ENCODE measurements around the gene FASTKD3. TPM values are rescaled to one million over a fixed set of nuclear protein-coding genes. Genes with fewer than 3 reads are reported as not detected.

The FASTKD3 gene
- total RNA-seq, 2 donors from 2014 or later, result 13.6 to 16.2 TPM

- no peak overlapping the region for H3K27ac Mint-ChIP-seq
Observed at GRCh38 chr5:7851240-7851592, 17.6 kb downstream of the FASTKD3 start.

GRCh38 chr5:7850395-7851239, 18.2 kb downstream of the FASTKD3 start, which contains the start of gene CFAP90:
Gene CFAP90 (minus strand): TSS chr5:7851133. CDS start chr5:7851021, 112 bp downstream.
- H3K27ac Mint-ChIP-seq, result no peak within 1 kb of the TSS
- peaks cover 5 to 17% of the 10 kb centered on the region in 2 donors for H3K27me3 Mint-ChIP-seq
- ATAC-seq (peak; percentile 57 to 79), DNase-seq (ENCODE audit: low spot score) (no peak)
- H3K4me1 Mint-ChIP-seq (ENCODE audit: low read depth in 2 of 2), result peaks cover 6 to 13% of the 10 kb centered on the region in 2 donors
- no peaks in the 10 kb centered on the region for H3K36me3 Mint-ChIP-seq
- H3K4me3 Mint-ChIP-seq, result peak within 1 kb of the TSS; percentile 78
- no peaks in the 10 kb centered on the region for H3K9me3 Mint-ChIP-seq

More at GRCh38 chr5:7851240-7851592, 17.6 kb downstream of the FASTKD3 start:
- Mint-ChIP-seq H3K4me3 (peak overlapping the region; percentile 78), H3K36me3 (no peaks in the 10 kb centered on the region), H3K9me3 (no peaks in the 10 kb centered on the region), H3K4me1 (ENCODE audit: low read depth in 2 of 2) (peaks cover 6 to 13% of the 10 kb centered on the region in 2 donors), H3K27me3 (peaks cover 5 to 17% of the 10 kb centered on the region in 2 donors)
- ATAC-seq (no peak), DNase-seq (ENCODE audit: low spot score) (no peak)

GRCh38 chr5:7849681-7850394, 19.0 kb downstream of the FASTKD3 start:
- H3K9me3 Mint-ChIP-seq, result no peaks in the 10 kb centered on the region
- no peaks in the 10 kb centered on the region for H3K36me3 Mint-ChIP-seq
- H3K4me1 Mint-ChIP-seq (ENCODE audit: low read depth in 2 of 2), result peaks cover 6 to 13% of the 10 kb centered on the region in 2 donors
- no peak overlapping the region for H3K27ac Mint-ChIP-seq
- H3K27me3 Mint-ChIP-seq, result peaks cover 8 to 17% of the 10 kb centered on the region in 2 donors
- DNase-seq (ENCODE audit: low spot score) (no peak), ATAC-seq (peak in 1 of 2 donors; percentile 54)
- peak overlapping the region; percentile 38 for H3K4me3 Mint-ChIP-seq

- Mint-ChIP-seq H3K4me3 (no peak overlapping the region), H3K27ac (no peak overlapping the region), H3K9me3 (no peaks in the 10 kb centered on the region), H3K27me3 (peaks cover 18 to 31% of the 10 kb centered on the region in 2 donors), H3K4me1 (ENCODE audit: low read depth in 2 of 2) (peaks cover 6 to 13% of the 10 kb centered on the region in 2 donors), H3K36me3 (no peaks in the 10 kb centered on the region)
- ATAC-seq, result no peak
- DNase-seq (ENCODE audit: low spot score), result no peak
Observed at GRCh38 chr5:7848296-7848695, 20.5 kb downstream of the FASTKD3 start.

- DNase-seq (ENCODE audit: low spot score), result no peak
- Mint-ChIP-seq H3K4me1 (ENCODE audit: low read depth in 2 of 2) (peaks cover 0 to 3% of the 10 kb centered on the region in 2 donors), H3K27ac (no peak overlapping the region), H3K9me3 (peaks cover 3% of the 10 kb centered on the region), H3K4me3 (no peak overlapping the region), H3K27me3 (peaks cover 20 to 39% of the 10 kb centered on the region in 2 donors), H3K36me3 (no peaks in the 10 kb centered on the region)
- no peak for ATAC-seq
Observed at GRCh38 chr5:7846327-7846726, 22.5 kb downstream of the FASTKD3 start.

GRCh38 chr5:7845557-7845956, 23.3 kb downstream of the FASTKD3 start:
- ATAC-seq, result no peak
- H3K27me3 Mint-ChIP-seq, result peaks cover 25 to 46% of the 10 kb centered on the region in 2 donors

GRCh38 chr5:7844901-7845300, 23.9 kb downstream of the FASTKD3 start:
- no peak overlapping the region for H3K4me3 Mint-ChIP-seq
- no peak for ATAC-seq
- H3K27ac Mint-ChIP-seq, result no peak overlapping the region
- peaks cover 3% of the 10 kb centered on the region for H3K9me3 Mint-ChIP-seq
- H3K4me1 Mint-ChIP-seq (ENCODE audit: low read depth in 2 of 2), result no peaks in the 10 kb centered on the region
- no peak for DNase-seq (ENCODE audit: low spot score)
- H3K27me3 Mint-ChIP-seq, result peaks cover 31 to 53% of the 10 kb centered on the region in 2 donors
- H3K36me3 Mint-ChIP-seq, result peaks cover 5% of the 10 kb centered on the region

More at GRCh38 chr5:7845557-7845956, 23.3 kb downstream of the FASTKD3 start:
- DNase-seq (ENCODE audit: low spot score), result no peak
- Mint-ChIP-seq H3K27ac (no peak overlapping the region), H3K36me3 (peaks cover 4% of the 10 kb centered on the region), H3K4me1 (ENCODE audit: low read depth in 2 of 2) (no peaks in the 10 kb centered on the region), H3K9me3 (peaks cover 3% of the 10 kb centered on the region), H3K4me3 (no peak overlapping the region)

GRCh38 chr5:7842531-7842930, 26.3 kb downstream of the FASTKD3 start:
- H3K4me1 Mint-ChIP-seq (ENCODE audit: low read depth in 2 of 2), result no peaks in the 10 kb centered on the region
- ATAC-seq, result no peak
- H3K9me3 Mint-ChIP-seq, result peaks cover 3% of the 10 kb centered on the region
- H3K36me3 Mint-ChIP-seq, result peaks cover 5% of the 10 kb centered on the region
- no peak overlapping the region for H3K27ac Mint-ChIP-seq
- H3K27me3 Mint-ChIP-seq, result peaks cover 39 to 54% of the 10 kb centered on the region in 2 donors
- no peak for DNase-seq (ENCODE audit: low spot score)
- no peak overlapping the region for H3K4me3 Mint-ChIP-seq

GRCh38 chr5:7837403-7837802, 31.4 kb downstream of the FASTKD3 start:
- Mint-ChIP-seq H3K27ac (no peak overlapping the region), H3K36me3 (peaks cover 5% of the 10 kb centered on the region)
- no peak for DNase-seq (ENCODE audit: low spot score)

GRCh38 chr5:7834982-7835381, 33.8 kb downstream of the FASTKD3 start:
- DNase-seq (ENCODE audit: low spot score), result no peak
- H3K4me3 Mint-ChIP-seq, result no peak overlapping the region
- ATAC-seq, result no peak
- no peaks in the 10 kb centered on the region for H3K9me3 Mint-ChIP-seq
- no peaks in the 10 kb centered on the region for H3K36me3 Mint-ChIP-seq
- H3K27me3 Mint-ChIP-seq, result peaks cover 12 to 18% of the 10 kb centered on the region in 2 donors
- H3K27ac Mint-ChIP-seq, result no peak overlapping the region
- H3K4me1 Mint-ChIP-seq (ENCODE audit: low read depth in 2 of 2), result no peaks in the 10 kb centered on the region

More at GRCh38 chr5:7837403-7837802, 31.4 kb downstream of the FASTKD3 start:
- no peaks in the 10 kb centered on the region for H3K4me1 Mint-ChIP-seq (ENCODE audit: low read depth in 2 of 2)
- H3K4me3 Mint-ChIP-seq, result no peak overlapping the region
- peaks cover 29% of the 10 kb centered on the region in 2 donors for H3K27me3 Mint-ChIP-seq
- ATAC-seq, result no peak
- H3K9me3 Mint-ChIP-seq, result peaks cover 3% of the 10 kb centered on the region

GRCh38 chr5:7828269-7828668, 40.6 kb downstream of the FASTKD3 start:
- H3K27ac Mint-ChIP-seq, result no peak overlapping the region
- H3K4me3 Mint-ChIP-seq, result no peak overlapping the region
- DNase-seq (ENCODE audit: low spot score) (no peak), ATAC-seq (no peak)
- H3K9me3 Mint-ChIP-seq, result no peaks in the 10 kb centered on the region
- H3K27me3 Mint-ChIP-seq, result peaks cover 14 to 24% of the 10 kb centered on the region in 2 donors
- H3K36me3 Mint-ChIP-seq, result no peaks in the 10 kb centered on the region
- H3K4me1 Mint-ChIP-seq (ENCODE audit: low read depth in 2 of 2), result no peaks in the 10 kb centered on the region

GRCh38 chr5:7827610-7828009, 41.2 kb downstream of the FASTKD3 start:
- H3K27ac Mint-ChIP-seq, result no peak overlapping the region
- ATAC-seq, result no peak
- no peaks in the 10 kb centered on the region for H3K36me3 Mint-ChIP-seq
- H3K27me3 Mint-ChIP-seq, result peaks cover 14 to 24% of the 10 kb centered on the region in 2 donors
- H3K9me3 Mint-ChIP-seq, result no peaks in the 10 kb centered on the region
- no peaks in the 10 kb centered on the region for H3K4me1 Mint-ChIP-seq (ENCODE audit: low read depth in 2 of 2)
- H3K4me3 Mint-ChIP-seq, result no peak overlapping the region
- no peak for DNase-seq (ENCODE audit: low spot score)

- no peak for DNase-seq (ENCODE audit: low spot score)
- Mint-ChIP-seq H3K4me3 (no peak overlapping the region), H3K27me3 (peaks cover 22 to 30% of the 10 kb centered on the region in 2 donors), H3K27ac (no peak overlapping the region), H3K36me3 (no peaks in the 10 kb centered on the region), H3K9me3 (no peaks in the 10 kb centered on the region), H3K4me1 (ENCODE audit: low read depth in 2 of 2) (no peaks in the 10 kb centered on the region)
- peak in 1 of 2 donors; percentile 31 for ATAC-seq
Observed at GRCh38 chr5:7825630-7826029, 43.2 kb downstream of the FASTKD3 start.

- no peaks in the 10 kb centered on the region for H3K4me1 Mint-ChIP-seq (ENCODE audit: low read depth in 2 of 2)
- no peaks in the 10 kb centered on the region for H3K9me3 Mint-ChIP-seq
- no peak for ATAC-seq
- no peak overlapping the region for H3K4me3 Mint-ChIP-seq
- no peak overlapping the region for H3K27ac Mint-ChIP-seq
- H3K36me3 Mint-ChIP-seq, result no peaks in the 10 kb centered on the region
- no peak for DNase-seq (ENCODE audit: low spot score)
- H3K27me3 Mint-ChIP-seq, result peaks cover 22 to 31% of the 10 kb centered on the region in 2 donors
Observed at GRCh38 chr5:7824995-7825394, 43.8 kb downstream of the FASTKD3 start.

Measured in natural killer cell treated with Interleukin-12 subunit alpha and Interleukin-12 subunit beta and Interleukin-15 and Interleukin-18, amount 100 ng/mL, for 72 hours (primary cell).